ENCODE measurements around the gene RIPPLY2.
"Not testable (repeated sequence)": the region's sequence is repeated elsewhere in the genome, so short reads cannot be mapped to it uniquely, and the experiment has no call there.

The RIPPLY2 gene, protein sequence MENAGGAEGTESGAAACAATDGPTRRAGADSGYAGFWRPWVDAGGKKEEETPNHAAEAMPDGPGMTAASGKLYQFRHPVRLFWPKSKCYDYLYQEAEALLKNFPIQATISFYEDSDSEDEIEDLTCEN

DNA sequence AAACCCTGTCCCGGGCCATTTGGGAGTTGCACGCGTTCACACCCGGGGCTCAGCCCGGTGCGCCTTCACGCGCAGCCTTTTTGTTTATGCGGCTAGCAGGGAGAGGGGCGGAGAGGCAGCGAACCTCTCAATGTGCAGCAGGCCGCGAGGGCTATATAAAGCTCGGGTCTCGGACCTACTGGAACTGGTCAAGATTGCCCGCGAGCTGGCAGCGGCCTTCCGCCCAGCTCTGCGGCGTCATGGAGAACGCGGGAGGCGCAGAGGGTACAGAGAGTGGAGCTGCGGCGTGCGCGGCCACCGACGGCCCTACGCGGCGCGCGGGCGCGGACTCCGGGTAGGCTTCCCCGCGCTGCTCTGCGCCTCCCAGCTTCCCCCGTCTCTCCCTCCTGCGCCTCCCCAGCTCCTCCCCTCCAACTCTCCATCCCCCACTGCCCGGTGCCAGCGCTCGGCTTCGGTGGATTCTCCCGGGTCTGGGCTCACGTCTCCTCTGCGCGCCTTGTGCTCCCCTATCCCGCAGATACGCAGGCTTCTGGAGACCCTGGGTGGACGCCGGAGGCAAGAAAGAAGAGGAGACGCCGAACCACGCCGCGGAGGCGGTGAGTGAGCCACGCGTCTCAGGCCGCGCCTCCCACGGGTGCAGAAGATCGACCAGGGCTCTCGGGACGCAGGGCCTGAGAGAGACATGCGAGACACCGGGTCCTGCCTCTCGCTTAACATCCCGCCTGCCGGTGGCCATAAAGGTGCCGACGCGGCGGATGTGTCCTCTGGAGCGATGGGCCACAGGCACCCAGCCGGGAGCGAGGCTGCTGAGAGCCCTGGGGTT lies at the start of gene RIPPLY2:
TSS of gene RIPPLY2 (plus strand) at position 183 of the 823 bp plus-strand sequence. CDS start at position 240, 57 bp downstream.
- DNase-seq = no peak

DNA sequence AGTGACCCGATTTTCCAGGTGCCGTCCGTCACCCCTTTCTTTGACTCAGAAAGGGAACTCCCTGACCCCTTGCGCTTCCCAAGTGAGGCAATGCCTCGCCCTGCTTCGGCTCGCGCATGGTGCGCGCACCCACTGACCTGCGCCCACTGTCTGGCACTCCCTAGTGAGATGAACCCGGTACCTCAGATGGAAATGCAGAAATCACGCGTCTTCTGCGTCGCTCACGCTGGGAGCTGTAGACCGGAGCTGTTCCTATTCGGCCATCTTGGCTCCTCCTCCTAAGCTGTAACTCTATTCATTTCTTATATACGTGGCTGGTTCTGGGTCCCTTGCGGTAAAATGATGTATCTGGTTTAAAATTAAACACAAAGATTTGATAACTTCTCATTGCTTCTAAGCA lies 49.7 kb upstream of the RIPPLY2 start:
- not testable (repeated sequence) for DNase-seq

DNA sequence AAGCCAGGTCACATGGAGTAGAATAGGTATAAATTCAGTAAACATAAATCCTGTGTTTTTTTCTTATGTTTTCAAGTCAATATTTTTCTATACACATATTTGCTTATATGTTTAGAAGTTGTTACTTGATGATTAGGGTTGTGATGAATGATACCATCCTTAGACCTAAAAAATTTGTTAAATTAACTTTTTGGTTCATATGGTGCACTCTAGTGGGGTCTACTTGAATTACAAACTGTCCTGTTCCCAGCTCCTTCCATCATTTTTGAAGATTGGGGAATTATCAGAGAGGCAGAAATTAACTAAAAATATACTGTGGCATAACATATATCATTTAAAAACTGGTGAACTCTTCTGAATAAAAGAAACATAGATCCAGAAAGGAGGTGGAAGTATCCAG lies 48.3 kb upstream of the RIPPLY2 start:
- DNase-seq = no peak

DNA sequence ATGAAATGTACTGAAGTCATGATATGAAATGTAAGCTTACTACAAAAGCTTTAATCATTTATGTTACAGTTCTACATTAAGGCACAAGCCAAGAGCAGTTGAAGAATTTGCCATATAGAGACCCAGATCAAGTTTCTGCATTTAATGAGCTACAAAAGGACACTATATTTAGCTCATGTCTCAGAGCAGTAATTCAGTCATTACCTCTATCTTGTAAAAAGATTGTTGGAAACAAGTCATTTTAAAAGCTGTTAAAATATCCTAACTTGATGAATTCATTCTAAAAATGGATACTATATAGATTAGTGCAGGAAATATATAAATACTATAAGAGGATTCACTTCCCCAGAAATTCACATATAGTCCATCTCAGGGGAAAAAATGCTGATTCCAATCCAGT lies 45.2 kb upstream of the RIPPLY2 start:
- DNase-seq = no peak

DNA sequence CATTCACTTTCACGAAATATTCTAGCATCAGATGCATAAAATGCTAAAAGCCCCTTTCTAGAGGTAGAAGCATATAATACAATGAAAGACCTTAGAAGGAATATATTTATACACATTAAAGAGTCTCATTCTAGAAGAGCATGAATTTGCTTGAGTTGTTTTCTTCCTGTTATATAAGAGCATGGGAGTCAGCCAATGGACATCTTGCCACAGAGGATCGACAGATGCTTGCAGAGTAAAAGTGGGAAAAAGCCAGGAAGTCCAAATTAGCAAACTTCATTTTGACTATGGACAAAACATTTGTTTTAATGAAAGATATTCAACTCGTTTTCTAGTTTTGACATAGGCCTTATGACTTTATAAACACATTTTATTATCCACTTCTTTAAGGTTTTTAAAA lies 44.2 kb upstream of the RIPPLY2 start:
- DNase-seq = no peak

DNA sequence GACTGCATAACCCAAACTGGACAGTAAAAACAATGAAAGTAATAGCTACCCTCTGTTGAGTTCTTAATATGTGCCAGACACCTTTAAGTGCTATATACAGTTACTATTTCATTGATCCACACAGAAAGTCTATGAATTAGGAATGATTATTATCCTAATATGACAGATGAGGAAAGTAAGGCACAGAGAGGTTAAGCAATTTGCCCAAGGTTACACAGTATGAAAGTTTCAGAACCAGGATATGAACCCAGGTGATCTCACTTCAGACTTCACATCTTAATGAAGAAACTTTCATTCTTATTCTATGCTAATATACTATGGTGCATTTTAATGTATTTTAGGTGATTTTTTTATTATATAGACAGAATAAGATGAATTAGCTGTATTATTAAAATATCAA lies 40.6 kb upstream of the RIPPLY2 start:
- DNase-seq = no peak

DNA sequence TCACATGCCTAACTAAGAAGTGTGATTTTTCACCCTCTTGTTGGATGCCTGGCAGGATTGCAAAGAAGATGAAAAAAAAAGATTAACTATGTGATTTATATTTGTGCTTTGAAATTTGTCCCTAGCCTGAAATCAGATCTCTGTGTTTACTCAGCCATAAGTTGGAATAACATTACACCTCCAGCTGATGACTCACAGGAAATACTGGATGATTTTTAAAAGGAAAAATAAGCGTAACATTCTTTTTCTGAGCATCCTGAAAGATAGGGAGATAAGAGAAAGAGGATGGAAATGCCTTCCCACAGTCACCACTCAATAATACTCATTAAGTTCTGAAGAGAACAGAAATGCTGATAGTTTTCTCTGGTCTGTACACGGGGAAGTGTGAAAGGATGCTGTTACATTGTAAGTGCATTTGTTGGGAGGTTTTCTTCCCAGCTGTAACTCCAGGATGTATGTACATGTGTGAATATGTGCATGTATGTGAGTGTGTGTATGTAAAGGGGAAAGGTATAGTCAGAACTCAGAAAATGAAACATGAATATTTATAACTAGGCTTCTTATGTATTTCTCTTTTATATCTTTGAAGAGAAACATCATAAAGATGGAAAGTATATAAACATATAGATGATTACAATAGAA lies 37.4 kb upstream of the RIPPLY2 start:
- no peak for DNase-seq

DNA sequence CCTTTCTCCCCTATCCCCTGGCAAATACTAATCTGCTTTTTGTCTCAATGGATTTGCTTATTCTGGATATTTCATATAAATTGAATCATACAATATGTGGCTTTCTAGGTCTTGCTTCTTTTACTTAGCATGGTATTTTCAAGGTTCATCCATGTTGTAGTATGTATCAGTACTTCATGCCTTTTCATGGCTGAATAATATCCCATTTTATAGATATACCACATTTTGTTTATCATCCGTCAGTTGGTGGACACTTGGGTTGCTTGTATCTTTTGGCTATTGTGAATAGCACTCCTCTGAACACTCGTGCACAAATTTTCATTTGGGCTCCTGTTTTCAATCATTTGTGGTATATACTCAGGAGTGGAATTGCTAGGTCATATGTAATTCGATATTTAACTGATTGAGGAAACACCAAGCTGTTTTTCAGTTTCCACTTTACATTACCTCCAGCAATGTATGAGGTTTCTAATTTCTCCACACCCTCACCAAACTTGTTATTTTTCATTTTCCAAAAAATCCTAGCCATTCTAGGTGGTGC lies 30.5 kb upstream of the RIPPLY2 start:
- DNase-seq = no peak

DNA sequence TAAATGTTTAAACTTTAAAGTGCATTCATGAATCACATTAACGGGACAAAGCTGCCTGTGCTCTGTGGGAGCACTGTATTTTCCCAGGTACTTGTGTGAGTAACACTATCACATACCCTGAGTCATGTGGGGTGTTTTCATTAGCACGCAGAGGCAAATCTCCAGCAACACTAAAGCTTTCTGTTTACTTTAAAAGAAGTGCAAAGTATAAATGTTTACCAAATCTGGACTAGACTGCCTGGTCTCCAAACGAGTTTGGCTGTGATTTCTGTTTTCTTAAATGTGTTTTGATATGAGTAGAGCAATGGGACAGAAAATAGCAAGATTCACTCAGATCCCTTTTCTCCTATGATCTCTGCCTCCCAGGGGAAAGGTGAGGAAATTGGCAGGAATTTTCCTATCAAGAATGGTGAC lies 28.8 kb upstream of the RIPPLY2 start:
- DNase-seq = no peak

DNA sequence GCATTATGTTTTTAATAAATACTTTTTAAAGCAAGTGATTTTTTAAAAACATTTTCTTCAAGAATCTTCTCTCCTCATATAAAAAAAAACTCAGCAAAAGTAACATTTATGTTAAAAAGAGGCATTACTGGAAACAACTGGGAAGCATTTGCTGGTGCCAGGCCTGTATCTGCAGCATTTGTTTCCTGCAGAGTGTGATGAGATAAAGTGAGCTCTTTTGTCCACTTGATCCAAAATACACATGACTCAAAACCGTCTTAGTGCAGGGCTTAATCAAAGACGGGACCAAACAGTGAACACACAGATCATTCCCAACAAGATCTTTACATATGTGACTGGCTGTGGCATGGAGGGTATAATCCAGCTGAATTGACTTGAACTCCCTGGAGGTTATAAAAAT lies 28.3 kb upstream of the RIPPLY2 start:
- no peak for DNase-seq

DNA sequence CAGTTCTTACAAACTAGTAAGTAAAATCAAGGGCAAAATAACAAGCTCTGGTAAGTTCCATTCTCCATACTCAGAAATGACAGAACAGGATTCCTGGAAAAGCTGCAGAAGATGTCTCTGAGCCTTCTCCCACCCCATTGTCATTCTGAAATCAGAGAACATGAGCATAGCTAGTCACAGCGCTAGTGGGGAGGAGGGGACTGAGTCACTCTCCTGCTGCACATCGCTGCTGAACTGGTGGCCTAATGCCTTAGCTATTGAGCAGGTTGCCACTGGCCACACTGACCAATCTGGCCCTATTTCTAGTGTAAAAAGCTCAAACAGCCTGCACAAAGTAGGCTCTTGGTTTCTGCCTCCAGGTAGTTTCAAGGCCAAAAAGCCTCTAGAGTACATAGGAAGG lies 26.1 kb upstream of the RIPPLY2 start:
- no peak for DNase-seq

DNA sequence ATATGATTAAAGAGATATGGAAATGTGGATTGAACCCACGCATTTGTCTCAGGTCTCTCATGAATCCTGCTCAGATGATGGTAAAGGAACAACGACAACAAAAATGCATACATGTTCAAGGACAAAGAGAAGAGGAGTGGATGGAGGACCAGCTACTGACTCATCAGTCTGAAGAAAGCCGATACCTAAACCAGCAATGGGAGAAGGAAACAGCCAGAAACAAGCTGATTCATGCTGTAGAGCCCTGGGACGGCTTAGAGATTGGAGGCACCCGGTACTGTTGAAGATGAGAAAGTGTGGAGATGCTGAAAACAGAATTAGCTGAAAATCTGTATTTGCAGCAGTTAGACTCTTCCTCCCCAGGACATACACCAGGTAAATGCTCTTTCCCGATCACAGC lies 14.4 kb upstream of the RIPPLY2 start:
- DNase-seq = no peak

DNA sequence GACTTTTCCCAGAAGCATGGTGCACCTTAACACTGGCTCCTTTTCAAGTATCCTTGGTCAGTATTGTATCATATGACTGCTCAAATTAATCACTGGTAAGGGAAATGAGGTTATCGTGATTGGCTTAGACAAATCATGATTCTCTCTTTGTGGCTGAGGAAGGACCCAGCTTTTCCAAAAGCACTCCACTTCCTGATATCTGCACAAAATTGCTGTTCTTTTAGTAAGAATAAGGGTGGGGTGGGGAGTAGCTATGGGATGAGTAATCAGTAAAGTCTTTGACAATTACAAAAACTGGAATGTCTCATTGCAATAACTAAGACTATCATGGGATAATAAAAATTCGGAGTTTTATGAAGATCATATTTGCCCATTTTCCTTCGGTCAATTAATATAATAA lies 9.0 kb upstream of the RIPPLY2 start:
- no peak for DNase-seq

DNA sequence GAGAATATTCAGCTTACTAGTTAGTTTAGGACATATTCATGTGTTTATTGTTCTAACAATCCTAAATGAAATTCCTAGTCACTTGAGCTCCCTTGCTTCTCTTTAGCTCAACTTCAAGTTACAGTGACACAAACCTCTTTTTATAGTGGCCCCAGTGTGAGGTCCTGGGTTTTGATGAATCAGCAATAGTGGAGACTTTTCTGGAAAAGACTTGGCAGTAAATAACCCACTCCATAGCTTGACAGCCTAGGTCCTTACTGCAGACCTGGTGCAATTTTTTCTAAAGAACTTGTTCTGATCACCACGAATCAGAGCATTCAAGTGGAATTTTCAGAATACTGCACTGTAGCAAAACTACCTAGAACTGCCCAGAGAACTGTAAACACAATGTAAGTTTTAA lies 6.9 kb upstream of the RIPPLY2 start:
- no peak for DNase-seq

DNA sequence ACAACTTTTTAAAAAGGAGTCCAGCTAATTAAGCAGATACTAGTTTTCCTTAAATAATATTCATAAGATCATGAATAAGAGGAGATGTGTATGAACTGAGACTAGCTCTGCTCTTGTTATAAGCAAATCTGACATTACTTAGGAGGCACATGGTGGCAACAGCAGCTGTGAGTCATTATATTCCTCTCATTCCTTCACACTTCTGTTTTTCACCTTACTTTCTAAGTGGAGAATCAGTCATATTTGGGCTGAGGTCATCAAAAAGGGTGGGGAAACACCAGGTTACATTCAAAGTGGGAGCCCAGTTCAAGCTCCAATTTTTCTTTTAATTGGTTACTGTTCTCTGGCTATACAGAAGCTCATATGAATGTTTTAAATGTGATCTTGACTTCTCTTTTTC lies 6.0 kb upstream of the RIPPLY2 start:
- no peak for DNase-seq

DNA sequence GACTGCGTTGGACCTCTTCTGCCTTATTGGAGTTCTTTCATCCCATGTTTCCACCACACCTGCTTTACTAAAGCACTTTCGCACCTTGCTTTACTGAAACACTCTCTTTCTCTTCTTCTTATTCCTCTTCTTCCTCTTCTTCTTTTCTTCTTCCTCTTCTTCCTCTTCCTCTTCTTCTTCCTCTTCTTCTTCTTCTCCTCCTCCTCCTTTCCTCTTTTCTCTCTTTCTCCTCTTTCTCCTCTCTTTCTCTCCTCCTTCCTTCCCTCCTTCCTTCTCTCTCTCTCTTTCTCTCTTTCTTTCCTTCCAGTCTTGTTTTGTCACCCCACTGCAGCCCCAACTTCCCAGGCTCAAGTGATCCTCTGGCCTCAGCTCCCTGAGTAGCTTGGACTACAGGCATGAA lies 4.0 kb upstream of the RIPPLY2 start:
- no peak for DNase-seq

DNA sequence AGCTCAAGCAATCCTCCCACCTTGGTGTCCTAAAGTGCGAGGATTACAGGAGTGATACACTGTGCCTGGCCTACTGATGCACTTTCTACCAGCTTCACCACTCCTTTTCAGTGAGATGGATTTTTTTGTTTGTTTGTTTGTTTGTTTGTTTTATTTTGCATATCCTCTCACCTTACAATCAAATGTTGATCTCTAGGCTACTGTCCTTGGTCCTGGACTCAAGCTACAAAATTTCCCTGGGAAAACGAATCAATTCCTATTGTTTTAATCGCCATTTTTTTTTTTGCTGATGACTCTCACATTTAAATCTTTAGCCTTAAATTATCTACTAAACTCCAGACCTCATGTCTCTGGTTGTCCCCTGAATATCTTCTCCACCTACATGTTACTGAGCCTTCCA lies 3.5 kb upstream of the RIPPLY2 start:
- DNase-seq = no peak

DNA sequence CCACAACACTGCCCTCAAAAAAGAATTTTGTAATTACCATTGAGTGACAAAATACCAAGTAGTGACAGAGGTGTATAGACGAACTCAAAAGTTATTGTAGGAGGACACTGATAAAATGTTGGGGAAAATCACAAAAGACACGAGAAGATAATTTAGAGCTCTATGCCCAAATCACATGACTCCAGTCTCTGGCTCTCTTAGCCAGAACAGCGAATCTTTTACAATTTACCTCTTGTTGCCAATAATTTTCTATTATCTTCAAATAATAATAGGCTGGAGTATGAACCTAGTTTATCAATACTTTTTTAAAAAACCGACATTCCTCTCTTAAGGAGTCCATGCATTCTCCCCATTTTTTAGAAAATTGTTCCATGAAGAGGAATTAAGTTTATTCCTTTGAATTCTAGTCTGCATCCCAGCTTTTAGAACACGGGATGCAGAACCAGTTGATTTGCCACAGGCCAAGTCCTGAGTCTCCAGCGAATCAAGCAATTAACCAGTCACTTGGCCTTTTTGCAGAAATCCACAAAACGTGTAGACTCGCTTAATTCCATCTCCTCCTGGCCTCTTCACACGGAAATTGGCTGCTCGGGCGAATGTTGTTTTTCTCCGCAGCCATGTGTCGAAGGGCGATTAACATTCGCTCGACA lies 507 bp upstream of the RIPPLY2 start:
- DNase-seq = no peak

DNA sequence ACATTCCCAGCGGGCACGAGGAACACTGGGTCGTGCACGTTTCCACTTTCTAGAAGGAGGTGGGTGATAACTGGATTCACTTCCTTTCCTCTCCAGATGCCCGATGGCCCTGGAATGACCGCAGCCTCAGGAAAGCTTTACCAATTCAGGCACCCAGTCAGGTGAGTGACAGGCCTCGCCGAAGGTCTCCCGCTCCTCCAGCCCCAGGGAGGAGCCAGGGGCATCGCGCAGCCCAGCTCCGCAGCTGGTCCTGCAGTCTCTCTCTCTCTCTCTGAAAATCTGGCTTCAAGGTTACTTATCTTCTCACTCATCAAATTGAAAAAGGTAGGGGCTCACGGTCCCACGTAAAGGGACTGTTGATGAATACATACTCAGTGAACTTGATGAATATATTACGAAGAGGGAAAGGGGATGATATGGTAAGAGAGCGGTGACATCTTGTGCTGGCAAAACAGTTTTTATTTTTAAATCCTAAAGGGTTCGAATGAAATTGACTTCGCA lies 891 bp downstream of the RIPPLY2 start:
- no peak for DNase-seq

DNA sequence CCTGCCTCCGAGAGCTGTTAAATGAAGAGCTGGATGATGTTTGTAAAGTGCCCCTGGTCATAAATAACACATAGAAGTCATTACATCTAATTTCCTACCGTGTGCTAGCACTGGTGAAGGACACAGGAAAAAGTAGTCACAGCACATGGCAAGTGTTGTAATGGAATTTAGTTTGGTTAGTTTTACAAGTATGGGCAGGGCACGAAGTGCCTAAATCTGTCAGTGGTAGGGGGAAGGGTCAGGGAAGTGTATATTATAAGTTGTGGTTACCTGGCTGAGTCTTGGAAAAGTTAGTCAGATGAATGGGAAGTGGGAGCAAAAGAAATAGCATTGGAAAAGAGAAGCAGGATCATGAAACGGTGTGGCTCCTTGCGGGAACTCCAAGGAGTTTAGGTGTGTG lies 1.6 kb downstream of the RIPPLY2 start:
- DNase-seq = no peak

DNA sequence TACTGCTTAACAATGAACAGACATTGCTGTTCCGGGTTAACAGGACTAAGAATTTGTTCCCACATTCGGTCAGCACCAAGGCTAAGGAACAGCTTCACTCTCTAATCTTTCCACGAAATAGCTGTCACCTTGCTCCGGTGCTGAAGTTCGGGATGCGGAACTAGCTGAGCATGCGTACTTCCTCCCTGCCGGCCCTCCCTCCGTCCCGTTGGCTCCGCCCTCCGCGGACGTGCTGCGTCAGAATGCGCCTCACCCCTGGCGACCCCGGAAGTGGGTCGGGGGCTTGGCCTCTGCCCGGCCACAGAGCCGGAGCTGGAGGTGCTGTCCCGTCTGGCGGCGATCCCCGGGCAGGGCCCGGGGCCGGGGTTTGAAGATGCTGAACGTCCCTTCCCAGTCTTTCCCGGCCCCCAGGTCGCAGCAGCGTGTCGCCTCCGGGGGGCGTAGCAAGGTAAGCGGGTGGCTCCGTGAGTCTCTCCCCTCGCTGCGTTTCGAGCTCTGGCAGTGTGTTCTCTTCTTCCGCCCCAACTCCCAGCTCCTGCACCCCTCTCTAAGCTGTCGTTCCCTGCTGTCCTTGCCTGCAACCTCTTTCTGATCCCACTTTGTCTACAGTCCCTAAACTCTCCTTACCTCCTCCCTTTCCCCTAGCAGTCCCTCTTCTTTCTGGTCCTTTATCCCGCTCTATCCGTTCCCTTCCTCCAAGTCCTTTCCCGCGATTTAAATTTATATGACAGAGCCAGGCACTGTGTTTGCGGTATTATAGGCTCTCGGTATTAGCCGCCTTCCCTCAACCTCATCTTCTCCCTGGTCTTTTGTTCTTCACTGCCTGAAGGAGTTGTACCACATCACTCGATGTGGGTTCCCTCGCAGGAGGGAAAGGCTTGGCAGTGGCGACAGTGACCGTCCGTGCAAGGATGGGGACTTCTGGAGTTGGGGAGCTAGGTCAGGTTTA lies 6.5 kb downstream of the RIPPLY2 start, which contains the start of gene CYB5R4:
TSS of gene CYB5R4 (plus strand) at position 280 of the 949 bp plus-strand sequence. CDS start at position 374, 94 bp downstream.
- DNase-seq = peak; percentile 61

DNA sequence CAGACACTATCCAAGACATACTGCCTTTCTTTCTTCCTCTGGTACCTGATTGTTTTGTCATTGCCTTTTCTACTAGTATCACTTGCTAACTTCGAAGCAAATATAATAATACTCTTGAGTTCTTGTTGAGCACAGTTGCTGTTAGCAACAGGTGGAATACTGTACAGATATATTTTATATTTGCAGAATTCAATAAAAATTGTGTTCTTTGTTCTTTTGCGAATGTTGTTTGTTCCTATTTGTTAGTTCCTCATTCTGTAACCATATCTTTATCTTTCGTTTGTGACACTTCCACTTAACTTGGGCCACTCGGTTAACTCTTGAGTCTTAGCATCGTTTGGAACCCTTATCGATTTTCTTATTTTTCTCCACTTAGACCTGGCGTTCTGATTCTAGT lies 7.2 kb downstream of the RIPPLY2 start:
- DNase-seq = no peak

Measured in NCI-H1436 treated with DMSO at 0.1 percent for 48 hours (cell line).